Stimulated activated CD8-positive, alpha-beta memory T cell treated with anti-CD3 and anti-CD28 coated beads, Interleukin-12 subunit alpha, Interleukin-12 subunit beta, amount 100 ng/mL, for 1 hour (primary cell): ENCODE results near the gene PARD6A.

Source experiments
- DNase-seq: peaks from one replicate; pipeline ENCODE4 v3.0.0-alpha.2; 2020; ENCODE audit warnings: low read depth

The PARD6A gene

GRCh38 chr16:67666559-67667452, 6.0 kb downstream of the PARD6A start, which contains the start of the genes C16orf86 and ENKD1:
Gene C16orf86 (plus strand): TSS chr16:67666814. CDS start chr16:67666971, 157 bp downstream.
Gene ENKD1 (minus strand): TSS chr16:67666750. CDS start chr16:67666442, 308 bp downstream.
- DNase-seq = peak; percentile 77

GRCh38 chr16:67667453-67667816, 6.7 kb downstream of the PARD6A start:
- DNase-seq = no peak

GRCh38 chr16:67667817-67668494, 7.2 kb downstream of the PARD6A start:
- peak; percentile 64 for DNase-seq

GRCh38 chr16:67668495-67669157, 7.9 kb downstream of the PARD6A start:
- DNase-seq = no peak

- DNase-seq = no peak
Observed at GRCh38 chr16:67669499-67670101, 8.8 kb downstream of the PARD6A start.

- DNase-seq = no peak
Observed at GRCh38 chr16:67672306-67672705, 11.5 kb downstream of the PARD6A start.

GRCh38 chr16:67672739-67673662, 12.2 kb downstream of the PARD6A start:
- no peak for DNase-seq

- DNase-seq = no peak
Observed at GRCh38 chr16:67673712-67674580, 13.2 kb downstream of the PARD6A start.

- DNase-seq = no peak
Observed at GRCh38 chr16:67674851-67675578, 14.3 kb downstream of the PARD6A start.

- no peak for DNase-seq
Observed at GRCh38 chr16:67675579-67675935, 14.8 kb downstream of the PARD6A start.

GRCh38 chr16:67675999-67676398, 15.2 kb downstream of the PARD6A start:
- no peak for DNase-seq

GRCh38 chr16:67676516-67676915, 15.8 kb downstream of the PARD6A start:
- DNase-seq = no peak

GRCh38 chr16:67676939-67677338, 16.2 kb downstream of the PARD6A start:
- no peak for DNase-seq

- no peak for DNase-seq
Observed at GRCh38 chr16:67677712-67678111, 17.0 kb downstream of the PARD6A start.

GRCh38 chr16:67678354-67679023, 17.7 kb downstream of the PARD6A start:
- DNase-seq = no peak

- no peak for DNase-seq
Observed at GRCh38 chr16:67679935-67680897, 19.5 kb downstream of the PARD6A start.

- no peak for DNase-seq
Observed at GRCh38 chr16:67683767-67684166, 23.0 kb downstream of the PARD6A start.
